SU-DHL-6 (cell line): ENCODE results near the gene PGA4.
"Not testable (repeated sequence)": the region's sequence is repeated elsewhere in the genome, so short reads cannot be mapped to it uniquely, and the experiment has no call there.

Experiments used
- H2AFZ ChIP-seq: fragments of 200-600 bp; sonication (generic); 2 replicates; pipeline ENCODE4 v1.6.1; 2014; ENCODE audit warnings: low read depth, mild to moderate bottlenecking, moderate library complexity, mixed read lengths, antibody characterized with exemption, low read length; ENCODE audit not compliant: severe bottlenecking
- H3F3A ChIP-seq: fragments of 200-600 bp; shearing (Covaris generic); 2 replicates; pipeline ENCODE4 v1.6.0; 2016; ENCODE audit warnings: antibody characterized with exemption, mild to moderate bottlenecking; ENCODE audit not compliant: insufficient read depth
- H3K27ac ChIP-seq: fragments of 200-600 bp; sonication (generic); 2 replicates; pipeline ENCODE4 v1.5.1; 2016; ENCODE audit warnings: low read depth, mild to moderate bottlenecking, low read length, moderate library complexity, mixed read lengths
- H3K27me3 ChIP-seq: fragments of 200-600 bp; sonication (generic), shearing (Covaris generic); 2 replicates; pipeline ENCODE4 v1.6.0; 2014; ENCODE audit warnings: mild to moderate bottlenecking, low read length
- H3K36me3 ChIP-seq: fragments of 200-600 bp; sonication (generic); 2 replicates; pipeline ENCODE4 v1.6.1; 2014; ENCODE audit warnings: mild to moderate bottlenecking, low read length, mixed read lengths
- H3K4me2 ChIP-seq: fragments of 300-600, 200-600 bp; shearing (Covaris generic), sonication (generic); 2 replicates; pipeline ENCODE4 v1.6.0; 2014; ENCODE audit warnings: low read length, low read depth, mild to moderate bottlenecking; ENCODE audit not compliant: poor library complexity, severe bottlenecking
- H3K4me3 ChIP-seq: fragments of 200-600 bp; sonication (generic); 2 replicates; pipeline ENCODE4 v1.5.1; 2014; ENCODE audit warnings: antibody characterized with exemption, low read length, mild to moderate bottlenecking, mixed read lengths; ENCODE audit not compliant: insufficient read depth, poor library complexity, severe bottlenecking
- H3K79me2 ChIP-seq: fragments of 200-600 bp; sonication (generic); 2 replicates; pipeline ENCODE4 v1.6.1; 2014; ENCODE audit warnings: mild to moderate bottlenecking, low read length, moderate library complexity; ENCODE audit not compliant: insufficient read depth
- H3K9ac ChIP-seq: fragments of 200-600 bp; sonication (generic); 2 replicates; pipeline ENCODE4 v1.7.0; 2014; ENCODE audit warnings: mild to moderate bottlenecking, low read length
- H3K9me2 ChIP-seq: fragments of 200-600 bp; sonication (generic); replicated peaks from 2 replicates; pipeline ENCODE4 v1.6.1; 2014; ENCODE audit warnings: low read length; ENCODE audit not compliant: insufficient read depth
- H3K9me3 ChIP-seq: fragments of 200-600 bp; sonication (generic); 2 replicates; pipeline ENCODE4 v1.6.1; 2014; ENCODE audit warnings: low read length, mixed read lengths; ENCODE audit not compliant: insufficient read depth
- H4K20me1 ChIP-seq: fragments of 200-600 bp; sonication (generic); 2 replicates; pipeline ENCODE4 v1.6.1; 2014; ENCODE audit warnings: low read depth, mild to moderate bottlenecking, antibody characterized with exemption, low read length, moderate library complexity, mixed read lengths

The PGA4 gene

DNA sequence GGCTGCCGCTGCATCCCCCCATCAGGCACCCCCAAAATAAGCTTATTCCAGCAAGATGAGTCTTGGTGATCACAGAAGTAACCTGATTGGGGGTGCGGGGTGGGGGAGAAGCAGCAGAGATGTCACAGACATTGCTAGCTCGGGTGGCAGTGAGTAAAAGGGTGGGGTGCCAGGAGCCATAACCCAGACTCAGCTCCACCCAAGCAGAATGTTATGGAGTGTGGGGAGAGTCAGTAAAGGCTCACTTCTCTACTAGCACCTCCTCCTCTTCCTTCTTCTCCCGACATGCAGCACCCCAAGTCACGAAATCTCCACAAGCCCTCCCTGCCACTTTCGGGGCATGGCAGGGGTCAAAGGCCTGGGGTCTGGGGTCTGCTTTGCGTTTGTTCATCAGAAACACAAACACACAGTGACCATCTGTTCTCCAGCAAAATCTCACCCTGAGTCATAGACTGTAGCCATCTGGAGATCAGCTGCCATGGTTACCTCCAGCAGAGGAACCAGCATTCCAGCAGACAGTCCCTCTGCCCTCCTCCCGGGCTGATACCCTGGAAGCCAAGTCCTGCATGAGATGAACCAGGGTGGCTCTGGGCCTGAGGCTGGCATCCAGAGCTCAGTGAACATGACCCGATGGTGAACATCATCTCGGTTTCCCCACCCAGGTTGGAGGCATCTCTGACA lies 23.3 kb downstream of the PGA4 start:
- H4K20me1 ChIP-seq, H3K36me3 ChIP-seq: not testable (repeated sequence)

DNA sequence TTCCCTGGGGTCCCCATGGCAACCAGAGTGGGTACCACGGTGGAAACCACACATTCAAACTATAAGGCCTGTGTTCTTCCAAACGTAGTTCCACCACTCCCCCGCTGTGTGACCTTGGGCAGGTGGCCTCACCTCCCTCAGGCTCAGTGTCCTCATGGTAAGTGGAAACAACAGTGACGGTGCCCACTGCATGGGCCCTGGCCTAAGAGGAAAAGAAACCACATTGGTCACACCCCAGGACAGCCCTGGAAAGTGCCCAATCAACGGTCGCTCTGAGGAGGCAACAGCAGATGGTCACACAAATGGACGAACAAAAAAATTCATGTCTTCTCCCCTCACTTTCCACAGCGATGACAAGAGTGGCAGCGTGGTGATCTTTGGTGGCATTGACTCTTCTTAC lies 25.9 kb downstream of the PGA4 start:
- H3K27me3 ChIP-seq, result not testable (repeated sequence)

More for the DNA sequence above, 23.3 kb downstream of the PGA4 start:
- H3K27ac ChIP-seq, H3K4me3 ChIP-seq, H3K27me3 ChIP-seq, H3K9me2 ChIP-seq, H3F3A ChIP-seq, H3K9me3 ChIP-seq, H3K79me2 ChIP-seq, H3K4me2 ChIP-seq, H3K9ac ChIP-seq, H2AFZ ChIP-seq: not testable (repeated sequence)

DNA sequence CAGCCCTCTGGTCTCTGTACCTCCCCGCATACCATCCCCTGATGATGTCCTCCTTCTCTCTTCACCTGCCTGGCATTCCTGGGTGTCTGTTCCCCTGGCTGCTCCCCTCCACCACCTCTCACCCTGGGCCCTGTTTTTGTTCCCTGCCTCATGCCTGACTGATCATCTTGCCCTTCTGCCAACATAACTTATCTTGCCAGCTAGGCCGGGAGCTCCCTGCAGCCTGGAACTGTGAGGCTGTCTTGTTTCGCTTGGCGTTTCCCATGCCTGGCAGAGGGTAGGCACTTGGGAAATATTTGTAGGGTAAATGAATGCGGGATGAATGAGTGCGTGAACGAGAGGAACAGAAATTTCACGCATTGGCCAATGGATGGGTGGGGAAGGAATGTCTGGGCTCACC lies 27.1 kb downstream of the PGA4 start:
- not testable (repeated sequence) for H4K20me1 ChIP-seq, H3K9ac ChIP-seq, H3K9me3 ChIP-seq, H3F3A ChIP-seq, H3K9me2 ChIP-seq, H3K27me3 ChIP-seq, H3K4me3 ChIP-seq, H3K4me2 ChIP-seq, H3K36me3 ChIP-seq, H3K27ac ChIP-seq, H2AFZ ChIP-seq, H3K79me2 ChIP-seq

More for the DNA sequence above, 25.9 kb downstream of the PGA4 start:
- not testable (repeated sequence) for H4K20me1 ChIP-seq, H3K79me2 ChIP-seq, H3K9me3 ChIP-seq, H3F3A ChIP-seq, H3K36me3 ChIP-seq, H3K9ac ChIP-seq, H2AFZ ChIP-seq, H3K4me3 ChIP-seq, H3K9me2 ChIP-seq, H3K4me2 ChIP-seq, H3K27ac ChIP-seq

DNA sequence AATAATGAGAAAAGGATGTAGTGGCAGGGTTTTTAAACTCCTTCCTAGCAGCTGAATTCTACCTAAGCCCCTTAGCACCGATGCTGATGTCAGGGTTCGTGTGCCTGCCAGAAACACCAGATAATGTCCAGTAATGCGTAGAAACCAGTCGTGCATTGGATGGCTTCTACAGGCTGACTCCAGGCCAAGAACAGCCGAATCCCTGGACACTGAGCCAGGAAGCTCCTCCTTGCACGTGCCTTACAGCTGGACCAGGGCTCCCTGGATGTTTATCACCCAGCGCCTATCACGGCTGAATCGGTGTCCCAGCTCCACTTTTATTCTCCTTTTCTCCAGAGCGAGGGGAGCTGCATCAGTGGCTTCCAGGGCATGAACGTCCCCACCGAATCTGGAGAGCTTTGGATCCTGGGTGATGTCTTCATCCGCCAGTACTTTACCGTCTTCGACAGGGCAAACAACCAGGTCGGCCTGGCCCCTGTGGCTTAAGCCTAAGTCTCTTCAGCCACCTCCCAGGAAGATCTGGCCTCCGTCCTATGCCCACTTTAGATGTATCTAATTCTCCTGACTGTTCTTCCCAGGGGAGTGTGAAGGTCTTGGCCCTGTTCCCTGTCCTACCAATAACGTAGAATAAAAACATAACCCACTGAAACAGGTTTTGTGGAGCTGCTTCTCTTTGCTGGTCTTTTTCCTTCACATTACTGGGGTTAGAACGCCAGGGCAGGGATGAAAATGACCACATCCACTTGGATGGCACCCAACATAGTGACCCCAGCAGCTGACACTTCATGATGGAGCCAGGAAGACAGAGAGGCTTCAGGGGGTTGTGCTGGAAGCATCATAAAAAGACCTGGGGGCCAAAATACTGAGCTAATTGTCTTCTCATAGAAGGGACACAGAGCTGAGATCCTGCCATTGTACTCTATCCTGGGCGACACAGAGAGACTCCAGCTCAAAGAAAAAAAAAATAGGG lies 28.9 kb downstream of the PGA4 start:
- H3K79me2 ChIP-seq, H3K27ac ChIP-seq, H3K4me3 ChIP-seq, H4K20me1 ChIP-seq, H3F3A ChIP-seq, H2AFZ ChIP-seq, H3K36me3 ChIP-seq, H3K9me3 ChIP-seq, H3K9ac ChIP-seq, H3K27me3 ChIP-seq, H3K9me2 ChIP-seq, H3K4me2 ChIP-seq: not testable (repeated sequence)

DNA sequence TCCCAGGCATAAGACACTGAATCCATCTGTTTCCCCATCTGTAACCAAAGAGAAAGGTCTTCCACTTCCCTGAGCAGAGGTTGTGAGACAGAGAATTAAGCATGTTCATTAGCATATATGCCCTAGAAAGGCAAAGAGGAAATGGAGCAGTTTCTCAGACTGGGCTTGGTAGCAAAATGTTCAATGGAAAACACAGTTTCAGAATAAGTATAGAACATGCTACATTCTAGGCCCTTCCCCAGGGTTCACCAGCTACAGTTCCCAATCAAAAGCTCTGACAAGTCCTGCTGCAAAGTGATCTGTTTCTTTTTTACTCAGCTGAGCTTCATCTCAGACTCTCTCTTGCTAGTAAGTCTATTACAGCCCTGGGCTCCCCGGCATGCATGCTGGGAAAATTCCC lies 30.2 kb downstream of the PGA4 start:
- not testable (repeated sequence) for H4K20me1 ChIP-seq, H3F3A ChIP-seq, H3K4me3 ChIP-seq, H3K27me3 ChIP-seq, H3K79me2 ChIP-seq, H3K9me2 ChIP-seq, H3K4me2 ChIP-seq, H3K36me3 ChIP-seq, H3K9ac ChIP-seq, H3K27ac ChIP-seq, H2AFZ ChIP-seq, H3K9me3 ChIP-seq
